AG04449 (cell line): Measurements from ENCODE around the gene RASA4B.

ENCODE experiments used
- CTCF ChIA-PET: fragments of 350-600 bp; formaldehyde crosslinking; extraction: SDS; loops from one replicate; lab custom pipeline; 2021; ENCODE audit warnings: antibody characterized with exemption; lab: Yijun Ruan, JAX
- POLR2A ChIA-PET: fragments of 400-600, 350-600 bp; formaldehyde crosslinking; extraction: SDS; loops from one replicate; lab custom pipeline; 2020; ENCODE audit warnings: antibody characterized with exemption, inconsistent platforms; lab: Yijun Ruan, JAX
- DNase-seq: peaks from one replicate; pipeline ENCODE4 v3.0.0-alpha.2; 2010; ENCODE audit warnings: low read depth, low spot score
- H3K4me3 ChIP-seq: 2 replicates; pipeline ENCODE4 v1.5.1; 2011; ENCODE audit warnings: low read depth, mild to moderate bottlenecking, control low read depth, low read length
- CTCF ChIP-seq: IDR thresholded peaks from one replicate; pipeline ENCODE4 v1.5.1; 2011; ENCODE audit warnings: mild to moderate bottlenecking, moderate library complexity, low read length, control low read depth, inconsistent platforms; ENCODE audit not compliant: insufficient read depth; ENCODE audit errors: missing control alignments

The RASA4B gene

GRCh38 chr7:102449136-102449535 lies 68.4 kb downstream of the RASA4B start:
- no peak for TF ChIP-seq CTCF
- ChIA-PET POLR2A (no interaction called here), CTCF (no interaction called here)
- no peak for DNase-seq
- no peak overlapping the region for H3K4me3 ChIP-seq

GRCh38 chr7:102447311-102447710 lies 70.3 kb downstream of the RASA4B start:
- no peak overlapping the region for H3K4me3 ChIP-seq
- ChIA-PET POLR2A (interaction anchor here (1.0 to 1.6 kb wide), 2 partner anchors 12 to 13 kb away, joined by 3 to 4 read pairs; no protein-coding TSS in a partner anchor), CTCF (interaction anchor here (0.9 kb wide), 1 partner anchor 19 kb away, joined by 3 read pairs; no protein-coding TSS in a partner anchor)
- DNase-seq, result no peak
- no peak for TF ChIP-seq CTCF

- POLR2A ChIA-PET, result no interaction called here
- DNase-seq, result no peak
- H3K4me3 ChIP-seq, result no peak overlapping the region
- CTCF ChIA-PET, result no interaction called here
- no peak for TF ChIP-seq CTCF
These were observed 71.0 kb downstream of the RASA4B start for GRCh38 chr7:102446387-102447156.

- POLR2A ChIA-PET, result no interaction called here
- TF ChIP-seq CTCF, result no peak
- DNase-seq, result no peak
- CTCF ChIA-PET, result interaction anchor here (1.8 kb wide), 1 partner anchor 22 kb away, joined by 7 read pairs; no protein-coding TSS in a partner anchor
- H3K4me3 ChIP-seq, result no peak overlapping the region
These were observed 71.9 kb downstream of the RASA4B start for GRCh38 chr7:102445674-102446071.

GRCh38 chr7:102444961-102445673 lies 72.5 kb downstream of the RASA4B start:
- POLR2A ChIA-PET, result no interaction called here

More at GRCh38 chr7:102444961-102445673, 72.5 kb downstream of the RASA4B start:
- CTCF ChIA-PET, result interaction anchor here (1.8 kb wide), 1 partner anchor 22 kb away, joined by 7 read pairs; no protein-coding TSS in a partner anchor
- TF ChIP-seq CTCF, result no peak
- no peak for DNase-seq
- H3K4me3 ChIP-seq, result no peak overlapping the region
